VCaP (cell line): ENCODE measurements around the gene NME9.
A peak's percentile ranks its signal among the peaks of the same experiment; 100 is the strongest.

Experiments
- H3K27ac ChIP-seq: fragments of 450-650 bp; 2 replicates; pipeline ENCODE4 v1.5.1; 2017
- CTCF ChIP-seq: fragments of 450-650 bp; conservative IDR thresholded peaks from 2 replicates; pipeline ENCODE4 v1.5.1; 2017; ENCODE audit warnings: mild to moderate bottlenecking, moderate library complexity

NME9 gene

GRCh38 chr3:138351151-138351550, 21.5 kb upstream of the NME9 start:
- H3K27ac ChIP-seq, result no peak overlapping the region
- no peak for TF ChIP-seq CTCF

- H3K27ac ChIP-seq, result no peak overlapping the region
- TF ChIP-seq CTCF, result no peak
These were observed 20.4 kb upstream of the NME9 start for GRCh38 chr3:138349926-138350665.

GRCh38 chr3:138348754-138349739, 19.4 kb upstream of the NME9 start:
- TF ChIP-seq CTCF, result no peak
- peak overlapping the region; percentile 47; the same call in 1 of the 2 replicates for H3K27ac ChIP-seq

GRCh38 chr3:138347960-138348753, 18.5 kb upstream of the NME9 start, which contains the start of gene MRAS:
Gene MRAS (plus strand): TSS chr3:138348579. CDS start chr3:138372884, 24,305 bp downstream.
- TF ChIP-seq CTCF, result peak; percentile 70

GRCh38 chr3:138344754-138345153, 15.1 kb upstream of the NME9 start:
- no peak overlapping the region for H3K27ac ChIP-seq
- no peak for TF ChIP-seq CTCF

More at GRCh38 chr3:138347960-138348753, 18.5 kb upstream of the NME9 start, which contains the start of gene MRAS:
- H3K27ac ChIP-seq, result peak within 1 kb of the TSS; percentile 47; the same call in 1 of the 2 replicates

- no peak for TF ChIP-seq CTCF
- no peak overlapping the region for H3K27ac ChIP-seq
These were observed 10.9 kb upstream of the NME9 start for GRCh38 chr3:138340511-138340910.
